Peyer's patch (tissue), 4 donors: Measurements from ENCODE around the gene CTAGE8.
"Not testable (repeated sequence)": the region's sequence is repeated elsewhere in the genome, so short reads cannot be mapped to it uniquely, and the experiment has no call there.

Experiments
- CTCF ChIP-seq, 6 experiments: fragments of 450-650 bp in 4 of 6; fragments of 200-600 bp in 2 of 6; sonication (generic) in 1 of 6; IDR thresholded peaks; one replicate each; pipeline ENCODE4 v1.5.1; 2017 to 2019; ENCODE audit warnings: antibody characterized with exemption in 6 of 6, mild to moderate bottlenecking in 3 of 6, moderate library complexity in 1 of 6
- POLR2A ChIP-seq, 2 donors: fragments of 450-650 bp; IDR thresholded peaks; one replicate each; pipeline ENCODE4 v1.5.1; 2017; ENCODE audit warnings: antibody characterized with exemption in 2 of 2, mild to moderate bottlenecking in 2 of 2, moderate library complexity in 2 of 2

- not testable (repeated sequence) for TF ChIP-seq CTCF, POLR2A (IDR thresholded peaks at IDR 0.05)
Observed at GRCh38 chr7:144262128-144262527, 7.0 kb downstream of the CTAGE8 start.
